HepG2 (cell line): ENCODE data around the gene ACOT9. TPM values are rescaled to one million over a fixed set of nuclear protein-coding genes. Genes with fewer than 3 reads are reported as not detected.

Experiments
- ATAC-seq: fragments of 200-7000 bp; cut with Tn5 transposase; 3 replicates; pipeline ENCODE4 v1.9.1; 2020; ENCODE audit warnings: mild to moderate bottlenecking, moderate library complexity
- BruUV-seq: library from RNA; stranded (reverse); fragments of 400-500 nt; replicated peaks from 2 replicates; lab custom pipeline; 2021; lab: Mats Ljungman, UMichigan
- CTCF ChIA-PET: fragments of 300-600 bp; formaldehyde crosslinking; extraction: SDS; loops from one replicate; lab custom pipeline; 2021; ENCODE audit warnings: low total read pairs, inconsistent platforms, low intra/inter-chr PET ratio; lab: Yijun Ruan, JAX
- POLR2A ChIA-PET: fragments of 350-600 bp; sonication (Branson Sonifier 250); formaldehyde crosslinking; loops from one replicate; lab custom pipeline; 2020; ENCODE audit warnings: antibody characterized with exemption, inconsistent platforms; lab: Yijun Ruan, JAX
- DNase-seq: peaks from one replicate; pipeline ENCODE4 v3.0.0-alpha.2; 2015; ENCODE audit warnings: low spot score
- FAIRE-seq: peaks from 3 replicates; lab custom pipeline; 2011; peaks lifted over from hg19 to GRCh38; lab: Jason Lieb, UNC
- H2AFZ ChIP-seq: one replicate; pipeline ENCODE4 v1.6.1; 2011; ENCODE audit warnings: low read length, inconsistent platforms
- H3K27ac ChIP-seq: fragments of 300-600 bp; 3 replicates; pipeline ENCODE4 v1.8.0; 2011; ENCODE audit warnings: mixed run types, mild to moderate bottlenecking, mixed read lengths, low read length, inconsistent platforms; ENCODE audit not compliant: insufficient read depth; ENCODE audit errors: extremely low read length
- H3K27me3 ChIP-seq, 2 experiments: fragments of 200-600 bp in 1 of 2; 2 replicates in 1 of 2; 3 replicates in 1 of 2; pipeline versions ENCODE4 v1.6.0 to v1.8.0; 2011; ENCODE audit warnings: low read length in 2 of 2, mild to moderate bottlenecking in 2 of 2, moderate library complexity in 2 of 2, inconsistent platforms in 1 of 2; ENCODE audit not compliant: insufficient read depth in 2 of 2, control insufficient read depth in 1 of 2
- H3K36me3 ChIP-seq, 2 experiments: fragments of 200-600 bp in 1 of 2; replicated peaks in 1 of 2; 2 replicates in 1 of 2; 3 replicates in 1 of 2; pipeline versions ENCODE4 v1.5.1 to v1.8.0; 2011; ENCODE audit warnings: low read length in 2 of 2, inconsistent platforms in 1 of 2; ENCODE audit not compliant: insufficient read depth in 2 of 2, control insufficient read depth in 1 of 2
- H3K4me1 ChIP-seq: 2 replicates; pipeline ENCODE4 v1.5.1; 2012; ENCODE audit warnings: low read length, inconsistent platforms; ENCODE audit not compliant: insufficient read depth
- H3K4me2 ChIP-seq: 2 replicates; pipeline ENCODE4 v1.6.0; 2011; ENCODE audit warnings: low read depth, low read length, inconsistent platforms
- H3K4me3 ChIP-seq, 3 experiments: fragments of 200-600 bp in 1 of 3; sonication (generic), shearing (Covaris generic) in 1 of 3; replicated peaks in 1 of 3; 2 replicates each; pipeline ENCODE4 v1.5.1; 2011 to 2016; ENCODE audit warnings: low read length in 3 of 3, inconsistent platforms in 2 of 3, low read depth in 2 of 3, mild to moderate bottlenecking in 2 of 3, control low read depth in 1 of 3, mixed read lengths in 1 of 3; ENCODE audit not compliant: insufficient read depth in 1 of 3
- H3K79me2 ChIP-seq: one replicate; pipeline ENCODE4 v1.6.1; 2011; ENCODE audit warnings: low read length, inconsistent platforms; ENCODE audit not compliant: insufficient read depth
- H3K9ac ChIP-seq: 2 replicates; pipeline ENCODE4 v1.6.0; 2011; ENCODE audit warnings: mild to moderate bottlenecking, low read depth, low read length, inconsistent platforms; ENCODE audit not compliant: insufficient read depth
- H3K9me3 ChIP-seq: 2 replicates; pipeline ENCODE4 v1.5.1; 2012; ENCODE audit warnings: mild to moderate bottlenecking, low read length
- H4K20me1 ChIP-seq: 2 replicates; pipeline ENCODE4 v1.6.0; 2011; ENCODE audit warnings: inconsistent platforms, mild to moderate bottlenecking, low read length, moderate library complexity; ENCODE audit not compliant: insufficient read depth
- CBFB ChIP-seq: sonication (generic); formaldehyde crosslinking; IDR thresholded peaks from 2 replicates; pipeline ENCODE4 v1.4.0; 2020; ENCODE audit warnings: missing genetic modification reagents
- E2F1 ChIP-seq: sonication (generic); formaldehyde crosslinking; IDR thresholded peaks from 2 replicates; pipeline ENCODE4 v1.5.0; 2020; ENCODE audit warnings: missing genetic modification reagents
- JDP2 ChIP-seq: sonication (generic); formaldehyde crosslinking; IDR thresholded peaks from 2 replicates; pipeline ENCODE4 v1.8.1; 2022; ENCODE audit warnings: missing genetic modification reagents, borderline replicate concordance
- PAX8 ChIP-seq: sonication (generic); formaldehyde crosslinking; IDR thresholded peaks from 2 replicates; pipeline ENCODE4 v1.8.0; 2022; ENCODE audit warnings: mild to moderate bottlenecking, missing genetic modification reagents, borderline replicate concordance
- RARG ChIP-seq: sonication (generic); formaldehyde crosslinking; IDR thresholded peaks from 2 replicates; pipeline ENCODE4 v1.4.0; 2020; ENCODE audit warnings: low read depth, mild to moderate bottlenecking, missing genetic modification reagents
- ZBTB37 ChIP-seq: sonication (generic); formaldehyde crosslinking; IDR thresholded peaks from 2 replicates; pipeline ENCODE4 v1.4.0; 2020; ENCODE audit warnings: mild to moderate bottlenecking, missing genetic modification reagents
- ZFP41 ChIP-seq: sonication (generic); formaldehyde crosslinking; IDR thresholded peaks from 2 replicates; pipeline ENCODE4 v1.4.0; 2020; ENCODE audit warnings: mild to moderate bottlenecking, missing genetic modification reagents, borderline replicate concordance
- ZNF124 ChIP-seq: sonication (generic); formaldehyde crosslinking; IDR thresholded peaks from 2 replicates; pipeline ENCODE4 v1.4.0; 2020; ENCODE audit warnings: missing genetic modification reagents
- WGBS: methylation state at CpG from one replicate; pipeline ENCODE4 v1.1.6; 2017; ENCODE audit warnings: low lambda C conversion rate; 5-methylcytosine and 5-hydroxymethylcytosine counted together
- in situ Hi-C: cut with HindIII; loops from 2 replicates; pipeline ENCODE4 v1.10.0; 2017; ENCODE audit warnings: low pct_unique_long_range_greater_than_20kb; ENCODE audit not compliant: extremely low pct_ligation_motif_present
- intact Hi-C: fragments of 100-400 bp; cut with micrococcal nuclease; formaldehyde crosslinking; loops from one replicate; pipeline ENCODE4 v1.10.0; 2022; ENCODE audit not compliant: unreplicated experiment
- polyA plus RNA-seq, 8 experiments: library from polyadenylated mRNA; depleted of rRNA in 3 of 8; stranded (reverse) in 7 of 8; unstranded in 1 of 8; fragments of >200 nt; fragmentation: Illumina TruSeq in 4 of 8; extraction: Trizol in 4 of 8; gene quantifications; 2 replicates each; pipeline versions ENCODE4 v1.2.1 to v1.2.3, GENCODE V29; 2011 to 2016; ENCODE audit warnings: low read depth in 4 of 8, missing spikeins in 1 of 8, mixed read lengths in 1 of 8; ENCODE audit not compliant: insufficient read depth in 1 of 8
- total RNA-seq, 5 experiments: library from RNA; depleted of rRNA; stranded (reverse); fragments of >200 nt; fragmentation: Illumina TruSeq; extraction: Trizol; gene quantifications; 2 replicates each; pipeline ENCODE4 v1.2.3, GENCODE V29; 2016; ENCODE audit warnings: low read depth in 1 of 5

The ACOT9 gene
- total and polyA plus RNA-seq, 2 of the 13 experiments (the other 11 are each of a cell fraction or from before 2014, with no cell fraction given), result 33.3 to 36.9 TPM

GRCh38 chrX:23668335-23668734, 74.7 kb downstream of the ACOT9 start:
- Histone ChIP-seq H3K4me2 (peak overlapping the region; percentile 76), H3K79me2 (peaks cover 24% of the 10 kb centered on the region), H3K27me3 (no peaks in the 10 kb centered on the region), H3K27ac (peak overlapping the region; percentile 82), H3K9ac (peak overlapping the region; percentile 83), H3K9me3 (no peaks in the 10 kb centered on the region), H3K36me3 (peaks cover 0 to 6% of the 10 kb centered on the region in 2 experiments; a peak in 1 of 5 replicates), H3K4me3 (peak overlapping the region; percentile 66 to 81 (median 78); a peak in 5 of 6 replicates), H2AFZ (no peak overlapping the region), H4K20me1 (no peaks in the 10 kb centered on the region), H3K4me1 (peaks cover 5% of the 10 kb centered on the region; the same call in 1 of the 2 replicates)
- no peak for DNase-seq
- FAIRE-seq, result no peak
- POLR2A ChIA-PET, result no interaction called here
- no peak for ATAC-seq
- intact Hi-C loops (no loop called here), in situ Hi-C loops (no loop called here)
- BruUV-seq, result no TSS peak
- no peak for TF ChIP-seq ZNF124 (CRISPR knock-in tag)
- TF ChIP-seq CBFB (CRISPR knock-in tag), result no peak
- no peak for TF ChIP-seq E2F1 (CRISPR knock-in tag)
- TF ChIP-seq JDP2 (CRISPR knock-in tag), result no peak
- no peak for TF ChIP-seq RARG (CRISPR knock-in tag)
- TF ChIP-seq ZBTB37 (CRISPR knock-in tag), result no peak
- TF ChIP-seq ZFP41 (CRISPR knock-in tag), result no peak
- no peak for TF ChIP-seq PAX8 (CRISPR knock-in tag)
- WGBS, result 0% methylated on average over 3 of the region's 3 CpGs
- CTCF ChIA-PET, result no interaction called here
